Measurements from ENCODE around the gene LIPI.
"Not testable (repeated sequence)": the region's sequence is repeated elsewhere in the genome, so short reads cannot be mapped to it uniquely, and the experiment has no call there.

Gene LIPI

DNA sequence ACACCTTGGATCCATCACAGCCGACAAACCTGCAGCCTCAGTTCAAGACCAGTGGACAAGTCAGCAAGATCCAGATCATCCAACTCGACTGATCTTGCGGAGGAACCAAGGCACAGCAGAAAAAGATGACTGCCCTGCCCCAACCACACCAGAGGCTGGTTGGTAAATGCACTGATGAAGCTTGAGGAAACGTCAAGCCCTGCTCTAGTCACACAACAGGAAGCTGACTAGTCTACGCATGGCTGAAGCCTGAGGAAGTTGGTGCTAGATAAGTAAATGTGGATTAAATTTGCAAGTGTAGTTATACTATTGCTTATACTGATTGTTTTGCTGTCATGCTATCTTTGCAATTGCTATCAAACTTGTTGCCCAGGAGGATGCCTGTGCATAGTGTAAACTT is 89.0 kb downstream of the LIPI start:
- no peak for DNase-seq (ENCODE audit: low spot score)
- in situ Hi-C loops (cut with MboI; ENCODE audit: low pct_unique_long_range_greater_than_20kb, low sequenced_read_pairs, unreplicated experiment): no loop called here
- TF ChIP-seq, protein P1, sequence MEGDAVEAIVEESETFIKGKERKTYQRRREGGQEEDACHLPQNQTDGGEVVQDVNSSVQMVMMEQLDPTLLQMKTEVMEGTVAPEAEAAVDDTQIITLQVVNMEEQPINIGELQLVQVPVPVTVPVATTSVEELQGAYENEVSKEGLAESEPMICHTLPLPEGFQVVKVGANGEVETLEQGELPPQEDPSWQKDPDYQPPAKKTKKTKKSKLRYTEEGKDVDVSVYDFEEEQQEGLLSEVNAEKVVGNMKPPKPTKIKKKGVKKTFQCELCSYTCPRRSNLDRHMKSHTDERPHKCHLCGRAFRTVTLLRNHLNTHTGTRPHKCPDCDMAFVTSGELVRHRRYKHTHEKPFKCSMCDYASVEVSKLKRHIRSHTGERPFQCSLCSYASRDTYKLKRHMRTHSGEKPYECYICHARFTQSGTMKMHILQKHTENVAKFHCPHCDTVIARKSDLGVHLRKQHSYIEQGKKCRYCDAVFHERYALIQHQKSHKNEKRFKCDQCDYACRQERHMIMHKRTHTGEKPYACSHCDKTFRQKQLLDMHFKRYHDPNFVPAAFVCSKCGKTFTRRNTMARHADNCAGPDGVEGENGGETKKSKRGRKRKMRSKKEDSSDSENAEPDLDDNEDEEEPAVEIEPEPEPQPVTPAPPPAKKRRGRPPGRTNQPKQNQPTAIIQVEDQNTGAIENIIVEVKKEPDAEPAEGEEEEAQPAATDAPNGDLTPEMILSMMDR (IDR thresholded peaks at IDR 0.05; ENCODE audit: extremely low read depth, insufficient read depth, missing control alignments): no peak

DNA sequence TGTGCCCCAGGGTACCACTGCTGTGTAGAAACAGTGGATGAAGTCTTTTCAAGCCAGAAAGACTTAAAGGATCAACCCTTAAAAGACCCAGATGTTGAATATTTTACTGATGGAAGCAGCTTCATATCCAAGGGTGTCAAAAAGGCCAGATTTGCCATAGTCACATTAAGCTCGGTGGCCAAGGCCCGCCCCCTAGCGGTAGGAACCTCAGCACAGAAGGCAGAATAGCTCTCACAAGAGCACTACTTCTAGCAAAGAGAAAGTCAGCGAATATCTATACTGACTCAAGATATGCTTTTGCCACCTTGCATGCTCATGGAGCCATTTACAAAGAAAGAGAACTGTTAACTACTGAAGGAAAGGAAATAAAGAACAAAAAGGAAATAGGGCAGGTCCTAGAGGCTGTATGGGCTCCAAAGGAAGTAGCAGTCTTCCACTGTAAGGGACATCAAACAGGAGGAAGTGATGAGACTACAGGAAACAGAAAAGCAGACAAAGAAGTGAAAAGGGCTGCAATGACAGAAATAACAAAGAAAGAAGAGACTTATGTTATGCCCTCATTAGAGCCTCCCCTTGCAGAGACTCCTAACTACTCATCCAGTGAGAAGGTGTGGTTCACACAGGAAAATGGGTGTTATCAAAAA is 90.5 kb downstream of the LIPI start:
- in situ Hi-C loops (cut with MboI; ENCODE audit: low pct_unique_long_range_greater_than_20kb, low sequenced_read_pairs, unreplicated experiment): no loop called here
- DNase-seq (ENCODE audit: low spot score): peak; percentile 22
- TF ChIP-seq, protein P1 (IDR thresholded peaks at IDR 0.05; ENCODE audit: extremely low read depth, insufficient read depth, missing control alignments): peak; percentile 93

DNA sequence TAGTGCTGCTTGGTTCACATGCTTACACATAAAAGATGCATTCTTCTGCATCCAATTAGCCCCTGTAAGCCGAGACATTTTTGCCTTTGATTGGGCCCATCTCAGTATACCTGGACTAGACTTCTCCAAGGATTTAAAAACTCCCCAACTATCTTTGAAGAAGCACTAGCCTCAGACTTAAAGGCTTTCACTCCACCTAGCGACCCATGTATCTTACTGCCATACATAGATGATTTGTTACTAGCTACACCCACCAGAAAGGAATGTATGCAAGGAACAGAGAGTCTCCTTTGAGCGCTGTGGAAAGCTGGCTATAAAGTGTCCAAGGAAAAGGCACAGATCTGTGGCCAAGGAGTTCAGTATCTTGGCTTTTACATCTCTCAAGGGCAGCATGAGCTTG is 91.7 kb downstream of the LIPI start:
- no peak for DNase-seq (ENCODE audit: low spot score)
- in situ Hi-C loops (cut with MboI; ENCODE audit: low pct_unique_long_range_greater_than_20kb, low sequenced_read_pairs, unreplicated experiment): no loop called here
- TF ChIP-seq, protein P1 (IDR thresholded peaks at IDR 0.05; ENCODE audit: extremely low read depth, insufficient read depth, missing control alignments): no peak

DNA sequence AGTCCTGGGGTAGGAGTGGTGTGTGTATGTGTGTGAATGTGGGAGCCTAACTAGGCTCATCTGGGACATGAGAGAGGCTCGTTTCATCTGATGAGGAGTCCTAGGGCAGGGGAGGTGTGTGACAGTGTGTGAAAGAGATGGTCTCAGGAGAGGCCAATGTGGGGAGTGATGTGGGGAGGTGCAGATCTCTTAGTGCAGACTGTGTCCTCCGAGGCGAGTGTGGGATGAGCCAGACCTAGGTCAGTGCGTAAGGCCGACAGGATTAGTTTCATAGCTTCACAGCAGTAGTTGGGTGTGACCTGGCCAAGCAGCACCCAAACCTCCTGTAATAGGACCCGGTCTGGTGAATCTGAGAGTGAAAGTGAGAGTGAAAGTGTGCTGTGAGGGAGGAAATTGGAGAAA is 94.7 kb downstream of the LIPI start:
- in situ Hi-C loops (cut with MboI; ENCODE audit: low pct_unique_long_range_greater_than_20kb, low sequenced_read_pairs, unreplicated experiment): no loop called here
- TF ChIP-seq, protein P1 (IDR thresholded peaks at IDR 0.05; ENCODE audit: extremely low read depth, insufficient read depth, missing control alignments): no peak
- DNase-seq (ENCODE audit: low spot score): peak; percentile 26

DNA sequence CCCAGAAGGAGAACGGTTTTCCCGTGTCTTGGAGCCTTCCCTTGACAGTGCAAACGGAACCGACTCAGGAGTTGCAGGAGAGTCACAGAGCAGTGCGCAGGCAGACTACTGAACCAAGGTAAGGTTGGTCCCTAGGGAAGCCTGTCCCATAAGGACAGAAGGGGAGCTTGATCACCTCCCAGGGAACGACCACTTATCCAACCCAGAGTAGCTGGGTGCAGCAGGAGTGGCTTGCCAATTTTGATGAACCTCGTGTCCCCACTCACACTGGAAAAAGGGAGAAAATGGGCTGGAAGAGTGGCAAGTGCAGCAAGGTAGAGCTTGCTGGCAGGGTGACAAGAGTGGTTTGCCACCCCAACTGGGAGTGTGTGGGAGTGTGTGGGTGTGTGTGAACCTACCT is 95.1 kb downstream of the LIPI start:
- in situ Hi-C loops (cut with MboI; ENCODE audit: low pct_unique_long_range_greater_than_20kb, low sequenced_read_pairs, unreplicated experiment): no loop called here
- DNase-seq (ENCODE audit: low spot score): no peak
- TF ChIP-seq, protein P1 (IDR thresholded peaks at IDR 0.05; ENCODE audit: extremely low read depth, insufficient read depth, missing control alignments): no peak

DNA sequence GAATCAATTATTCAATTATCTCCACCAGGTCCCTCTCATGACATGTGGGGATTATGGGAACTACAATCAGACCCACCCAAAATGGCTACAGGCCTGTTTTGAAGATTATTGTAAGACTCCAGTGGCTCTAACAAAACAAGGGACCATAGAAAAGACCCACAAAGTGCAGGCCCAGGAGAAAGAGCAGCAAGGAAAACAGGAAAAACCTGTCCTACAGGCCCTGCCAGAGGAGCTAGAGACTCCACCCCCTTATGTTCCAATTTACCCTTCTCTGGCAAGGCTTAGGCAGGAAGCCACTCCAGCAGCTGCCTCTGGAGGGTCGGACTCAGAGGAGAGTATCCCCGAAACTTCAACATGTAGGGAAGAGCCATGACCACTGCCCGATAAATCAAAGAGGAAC is 96.5 kb downstream of the LIPI start:
- DNase-seq (ENCODE audit: low spot score): no peak
- in situ Hi-C loops (cut with MboI; ENCODE audit: low pct_unique_long_range_greater_than_20kb, low sequenced_read_pairs, unreplicated experiment): no loop called here
- TF ChIP-seq, protein P1 (IDR thresholded peaks at IDR 0.05; ENCODE audit: extremely low read depth, insufficient read depth, missing control alignments): no peak

DNA sequence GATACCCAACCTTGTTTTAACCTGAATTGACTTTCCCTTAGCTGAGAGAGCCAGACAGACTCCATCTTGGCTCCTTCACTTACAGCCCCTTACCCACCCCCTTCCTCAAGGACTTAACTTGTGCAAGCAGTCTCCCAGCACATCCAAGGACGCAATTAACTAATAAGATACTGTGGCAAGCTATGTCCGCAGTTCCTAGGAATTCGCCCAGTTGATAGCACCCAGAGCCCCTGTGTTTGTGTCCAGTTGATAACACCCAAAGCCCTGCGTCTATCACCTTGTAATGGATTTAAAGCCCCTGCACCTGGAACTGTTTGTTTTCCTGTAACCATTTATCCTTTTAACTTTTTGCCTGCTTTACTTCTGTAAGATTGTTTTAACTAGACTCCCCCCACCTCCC is 106.2 kb downstream of the LIPI start:
- DNase-seq (ENCODE audit: low spot score); in situ Hi-C loops (cut with MboI; ENCODE audit: low pct_unique_long_range_greater_than_20kb, low sequenced_read_pairs, unreplicated experiment): not testable (repeated sequence)

Data from GM13977 (cell line).